GM18870 (cell line): ENCODE results near the gene UNG.
A peak's percentile ranks its signal among the peaks of the same experiment; 100 is the strongest.
"Not testable (repeated sequence)": the region's sequence is repeated elsewhere in the genome, so short reads cannot be mapped to it uniquely, and the experiment has no call there.

ENCODE experiments used
- ATAC-seq: cut with Tn5 transposase; IDR thresholded peaks from one replicate; pipeline ENCODE4 v1.9.1; 2021; ENCODE audit warnings: moderate library complexity; ENCODE audit not compliant: unreplicated experiment

UNG gene

GRCh38 chr12:109097435-109098182 lies at the start of gene UNG:
Gene UNG (plus strand): TSS chr12:109097597. CDS start chr12:109097680, 83 bp downstream.
- ATAC-seq: peak; percentile 56

- not testable (repeated sequence) for ATAC-seq
Observed at GRCh38 chr12:109048706-109049105, 48.7 kb upstream of the UNG start.

- ATAC-seq: not testable (repeated sequence)
Observed at GRCh38 chr12:109049794-109050193, 47.6 kb upstream of the UNG start.

GRCh38 chr12:109052097-109052413 lies 45.3 kb upstream of the UNG start:
- no peak for ATAC-seq

GRCh38 chr12:109052414-109053323 lies 44.7 kb upstream of the UNG start, which contains the start of gene USP30:
Gene USP30 (plus strand): TSS chr12:109052576. CDS start chr12:109052679, 103 bp downstream.
- ATAC-seq: peak; percentile 53

GRCh38 chr12:109053382-109054123 lies 43.8 kb upstream of the UNG start:
- peak; percentile 56 for ATAC-seq

- ATAC-seq: not testable (repeated sequence)
Observed at GRCh38 chr12:109054124-109054513, 43.3 kb upstream of the UNG start.

- no peak for ATAC-seq
Observed at GRCh38 chr12:109054520-109054919, 42.9 kb upstream of the UNG start.

GRCh38 chr12:109056891-109057290 lies 40.5 kb upstream of the UNG start:
- no peak for ATAC-seq

GRCh38 chr12:109057376-109057775 lies 40.0 kb upstream of the UNG start:
- no peak for ATAC-seq

GRCh38 chr12:109058773-109059172 lies 38.6 kb upstream of the UNG start:
- ATAC-seq: no peak

- no peak for ATAC-seq
Observed at GRCh38 chr12:109064143-109064542, 33.3 kb upstream of the UNG start.

- ATAC-seq: no peak
Observed at GRCh38 chr12:109065154-109065852, 32.1 kb upstream of the UNG start.

- no peak for ATAC-seq
Observed at GRCh38 chr12:109065853-109066193, 31.6 kb upstream of the UNG start.

- ATAC-seq: no peak
Observed at GRCh38 chr12:109069307-109070271, 27.8 kb upstream of the UNG start.

GRCh38 chr12:109074866-109075265 lies 22.5 kb upstream of the UNG start:
- ATAC-seq: no peak

- ATAC-seq: no peak
Observed at GRCh38 chr12:109082751-109083150, 14.6 kb upstream of the UNG start.

- no peak for ATAC-seq
Observed at GRCh38 chr12:109084425-109084824, 13.0 kb upstream of the UNG start.

- ATAC-seq: no peak
Observed at GRCh38 chr12:109085590-109085989, 11.8 kb upstream of the UNG start.

GRCh38 chr12:109087250-109087649 lies 10.1 kb upstream of the UNG start:
- ATAC-seq: no peak
